MM.1S (cell line): ENCODE data around the gene IFITM5.
"Not testable (repeated sequence)": the region's sequence is repeated elsewhere in the genome, so short reads cannot be mapped to it uniquely, and the experiment has no call there.

Experiments
- CTCF ChIP-seq: fragments of 300-600 bp; sonication (generic); IDR thresholded peaks from 2 replicates; pipeline ENCODE4 v1.5.1; 2016; ENCODE audit warnings: antibody characterized with exemption, low read length, mixed read lengths
- EZH2 ChIP-seq: fragments of 300-600 bp; sonication (generic); optimal IDR thresholded peaks from 2 replicates; pipeline ENCODE3; 2017; ENCODE audit warnings: low read depth, mild to moderate bottlenecking, antibody characterized with exemption, low read length, mixed read lengths

GRCh38 chr11:307766-308708, 8.7 kb upstream of the IFITM5 start, which contains the start of gene IFITM2:
- not testable (repeated sequence) for TF ChIP-seq CTCF, EZH2
